B cell (primary cell): Measurements from ENCODE around the gene OPN1SW. TPM values are rescaled to one million over a fixed set of nuclear protein-coding genes. Genes with fewer than 3 reads are reported as not detected.

Source experiments
- ATAC-seq: fragments of 200-7000 bp; cut with Tn5 transposase; one replicate; pipeline ENCODE4 v1.10.0; 2021; ENCODE audit warnings: low read depth, mild to moderate bottlenecking, moderate number of reproducible peaks, moderate library complexity
- CTCF ChIA-PET: fragments of 350-600 bp; sonication (Branson Sonifier 250); formaldehyde crosslinking; loops from one replicate; lab custom pipeline; 2021; ENCODE audit warnings: antibody characterized with exemption, inconsistent platforms; lab: Charles Lee
- POLR2A ChIA-PET: fragments of 350-600 bp; sonication (Branson Sonifier 250); formaldehyde crosslinking; loops from one replicate; lab custom pipeline; 2021; ENCODE audit warnings: antibody characterized with exemption; lab: Charles Lee
- DNase-seq: peaks from one replicate; pipeline ENCODE4 v3.0.0; 2013
- H2AFZ ChIP-seq: 2 replicates; pipeline ENCODE4 v1.6.1; 2012; ENCODE audit warnings: mild to moderate bottlenecking, low read depth, low read length; ENCODE audit not compliant: insufficient read depth, poor library complexity, severe bottlenecking
- H3K27ac ChIP-seq, 2 donors: 1 replicate in 1 of 2; 2 replicates in 1 of 2; pipeline ENCODE4 v1.5.1; 2012 to 2013; ENCODE audit warnings: low read length in 2 of 2, mild to moderate bottlenecking in 2 of 2, moderate library complexity in 1 of 2
- H3K27me3 ChIP-seq, 4 experiments: fragments of 200-600 bp in 1 of 4; sonication (generic) in 1 of 4; replicated peaks in 1 of 4; 1 replicate in 2 of 4; 2 replicates in 2 of 4; pipeline versions ENCODE4 v1.6.1 to v1.7.0; 2013 to 2016; ENCODE audit warnings: low read length in 3 of 4, mild to moderate bottlenecking in 2 of 4, mixed read lengths in 1 of 4, moderate library complexity in 1 of 4; ENCODE audit not compliant: insufficient read depth in 4 of 4, control insufficient read depth in 3 of 4; ENCODE audit errors: control extremely low read depth in 1 of 4
- H3K36me3 ChIP-seq, 2 experiments: replicated peaks in 1 of 2; 1 replicate in 1 of 2; 2 replicates in 1 of 2; pipeline versions ENCODE4 v1.6.1 to v1.7.1; 2013; ENCODE audit warnings: low read length in 1 of 2; ENCODE audit not compliant: insufficient read depth in 2 of 2, control insufficient read depth in 1 of 2; ENCODE audit errors: control extremely low read depth in 1 of 2, extremely low read depth in 1 of 2
- H3K4me1 ChIP-seq, 2 donors: fragments of 200-600 bp in 1 of 2; sonication (generic) in 1 of 2; 1 replicate in 1 of 2; 2 replicates in 1 of 2; pipeline versions ENCODE4 v1.5.1 to v1.6.1; 2013 to 2017; ENCODE audit warnings: low read length in 2 of 2; ENCODE audit not compliant: control insufficient read depth in 2 of 2, insufficient read depth in 2 of 2
- H3K4me2 ChIP-seq: replicated peaks from 2 replicates; pipeline ENCODE3; 2012; ENCODE audit warnings: mild to moderate bottlenecking, low read depth, low read length; ENCODE audit not compliant: poor library complexity, severe bottlenecking
- H3K4me3 ChIP-seq, 5 experiments: fragments of 200-600 bp in 1 of 5; sonication (generic) in 1 of 5; 1 replicate in 3 of 5; 2 replicates in 2 of 5; pipeline versions ENCODE4 v1.5.1 to v1.7.0; 2011 to 2016; ENCODE audit warnings: low read length in 4 of 5, mild to moderate bottlenecking in 4 of 5, low read depth in 2 of 5, control low read depth in 1 of 5, moderate library complexity in 1 of 5; ENCODE audit not compliant: insufficient read depth in 1 of 5; ENCODE audit errors: control extremely low read depth in 1 of 5, extremely low read depth in 1 of 5
- H3K79me2 ChIP-seq: fragments of 200-600 bp; sonication (generic); one replicate; pipeline ENCODE4 v1.6.0; 2016; ENCODE audit warnings: low read length; ENCODE audit not compliant: control insufficient read depth, insufficient read depth
- H3K9ac ChIP-seq: fragments of 200-600 bp; sonication (generic); 2 replicates; pipeline ENCODE4 v1.6.1; 2017; ENCODE audit warnings: mild to moderate bottlenecking, low read length, moderate library complexity
- H3K9me3 ChIP-seq, 3 donors: one replicate each; pipeline versions ENCODE4 v1.6.1 to v1.7.1; 2013; ENCODE audit warnings: low read length in 2 of 3; ENCODE audit not compliant: control insufficient read depth in 2 of 3, insufficient read depth in 1 of 3; ENCODE audit errors: control extremely low read depth in 1 of 3
- H4K20me1 ChIP-seq: 2 replicates; pipeline ENCODE4 v1.6.0; 2012; ENCODE audit warnings: mild to moderate bottlenecking, low read length; ENCODE audit not compliant: insufficient read depth, control insufficient read depth, poor library complexity, severe bottlenecking
- H3K27ac Mint-ChIP-seq: one replicate; pipeline ENCODE4 v1.8.0; 2021; ENCODE audit warnings: mixed read lengths
- H3K27me3 Mint-ChIP-seq: one replicate; pipeline ENCODE4 v1.8.0; 2021; ENCODE audit warnings: mixed read lengths
- H3K4me1 Mint-ChIP-seq: one replicate; pipeline ENCODE4 v1.8.0; 2021; ENCODE audit warnings: mixed read lengths
- H3K4me3 Mint-ChIP-seq: one replicate; pipeline ENCODE4 v1.8.0; 2021; ENCODE audit warnings: mixed read lengths
- H3K9me3 Mint-ChIP-seq: one replicate; pipeline ENCODE4 v1.8.0; 2022; ENCODE audit warnings: mixed read lengths; ENCODE audit not compliant: insufficient read depth
- EZH2 ChIP-seq: IDR thresholded peaks from 2 replicates; pipeline ENCODE4 v1.6.1; 2012; ENCODE audit warnings: borderline replicate concordance, low read depth, mild to moderate bottlenecking, moderate library complexity, low read length; ENCODE audit not compliant: insufficient read depth, poor library complexity, severe bottlenecking
- WGBS: methylation state at CpG from one replicate; pipeline ENCODE4 v1.1.5; 2013; ENCODE audit warnings: missing lambda C conversion rate; ENCODE audit not compliant: insufficient coverage; 5-methylcytosine and 5-hydroxymethylcytosine counted together
- intact Hi-C: fragments of 100-400 bp; cut with micrococcal nuclease; formaldehyde crosslinking; loops from one replicate; pipeline ENCODE4 v1.10.0; 2022
- polyA plus RNA-seq: library from polyadenylated mRNA; depleted of rRNA; stranded (reverse); fragments of >200 nt; gene quantifications from 2 replicates; pipeline ENCODE4 v1.2.3, GENCODE V29; 2012
- total RNA-seq, 2 donors: library from RNA; stranded (reverse); fragments of 120-200 nt in 1 of 2; gene quantifications; 1 replicate in 1 of 2; 2 replicates in 1 of 2; pipeline versions ENCODE4 v1.2.3 to v1.2.4, GENCODE V29; 2013 to 2022
- TF ChIP-seq, protein P1 (sequence below): fragments of 200-600 bp; IDR thresholded peaks from one replicate; pipeline ENCODE4 v1.8.0; 2022; ENCODE audit warnings: antibody characterized with exemption, mild to moderate bottlenecking

The OPN1SW gene
- total and polyA plus RNA-seq, 2 donors (not counting 1 experiment from before 2014, with no cell fraction given) = not detected

GRCh38 chr7:128767475-128768110 is 8.0 kb downstream of the OPN1SW start:
- DNase-seq = no peak
- no peaks in the 10 kb centered on the region for H3K79me2 ChIP-seq
- ChIA-PET POLR2A (no interaction called here), CTCF (interaction anchor here (0.6 to 1.0 kb wide), 2 partner anchors 790 to 1247 kb away, joined by 3 to 4 read pairs; no protein-coding TSS in a partner anchor)
- no peak overlapping the region for H3K27ac ChIP-seq
- no peaks in the 10 kb centered on the region for H3K4me1 Mint-ChIP-seq
- no peak overlapping the region for H3K9ac ChIP-seq
- H3K4me2 ChIP-seq = no peak overlapping the region
- WGBS = 100% methylated on average over 6 of the region's 6 CpGs
- TF ChIP-seq, protein P1, sequence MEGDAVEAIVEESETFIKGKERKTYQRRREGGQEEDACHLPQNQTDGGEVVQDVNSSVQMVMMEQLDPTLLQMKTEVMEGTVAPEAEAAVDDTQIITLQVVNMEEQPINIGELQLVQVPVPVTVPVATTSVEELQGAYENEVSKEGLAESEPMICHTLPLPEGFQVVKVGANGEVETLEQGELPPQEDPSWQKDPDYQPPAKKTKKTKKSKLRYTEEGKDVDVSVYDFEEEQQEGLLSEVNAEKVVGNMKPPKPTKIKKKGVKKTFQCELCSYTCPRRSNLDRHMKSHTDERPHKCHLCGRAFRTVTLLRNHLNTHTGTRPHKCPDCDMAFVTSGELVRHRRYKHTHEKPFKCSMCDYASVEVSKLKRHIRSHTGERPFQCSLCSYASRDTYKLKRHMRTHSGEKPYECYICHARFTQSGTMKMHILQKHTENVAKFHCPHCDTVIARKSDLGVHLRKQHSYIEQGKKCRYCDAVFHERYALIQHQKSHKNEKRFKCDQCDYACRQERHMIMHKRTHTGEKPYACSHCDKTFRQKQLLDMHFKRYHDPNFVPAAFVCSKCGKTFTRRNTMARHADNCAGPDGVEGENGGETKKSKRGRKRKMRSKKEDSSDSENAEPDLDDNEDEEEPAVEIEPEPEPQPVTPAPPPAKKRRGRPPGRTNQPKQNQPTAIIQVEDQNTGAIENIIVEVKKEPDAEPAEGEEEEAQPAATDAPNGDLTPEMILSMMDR = no peak
- TF ChIP-seq EZH2 = no peak
- H3K36me3 ChIP-seq = peaks cover 8 to 63% of the 10 kb centered on the region in 2 experiments
- H3K4me3 Mint-ChIP-seq = no peak overlapping the region
- no peak for ATAC-seq
- H3K4me1 ChIP-seq = no peaks in the 10 kb centered on the region
- intact Hi-C loops = no loop called here
- H3K27me3 ChIP-seq = no peaks in the 10 kb centered on the region
- H3K9me3 Mint-ChIP-seq = no peaks in the 10 kb centered on the region
- H3K4me3 ChIP-seq = no peak overlapping the region
- no peak overlapping the region for H3K27ac Mint-ChIP-seq
- H3K27me3 Mint-ChIP-seq = no peaks in the 10 kb centered on the region
- no peaks in the 10 kb centered on the region for H3K9me3 ChIP-seq
- H2AFZ ChIP-seq = no peak overlapping the region
- H4K20me1 ChIP-seq = no peaks in the 10 kb centered on the region

DNA sequence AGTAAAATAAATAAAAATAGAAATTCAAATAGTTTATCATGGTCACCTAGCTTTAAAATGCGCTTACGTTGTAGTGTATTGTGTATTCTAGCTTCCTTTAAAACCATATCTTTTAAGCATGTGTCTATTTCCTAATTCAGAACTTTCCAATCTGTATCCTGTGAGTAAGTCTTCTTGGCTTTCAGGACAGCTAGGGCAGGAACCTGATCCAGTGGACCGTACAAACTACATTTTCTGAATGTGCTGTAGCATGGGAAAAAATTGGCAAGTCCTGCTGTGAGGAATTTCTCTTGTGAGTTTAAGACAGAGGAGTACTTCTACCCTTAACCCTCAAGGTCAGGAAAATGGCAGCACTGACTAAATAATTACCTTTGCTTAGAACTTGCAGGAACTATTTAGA is 12.1 kb downstream of the OPN1SW start:
- Histone ChIP-seq H4K20me1 (no peaks in the 10 kb centered on the region), H3K9ac (no peak overlapping the region), H3K27me3 (no peaks in the 10 kb centered on the region), H3K79me2 (no peaks in the 10 kb centered on the region), H2AFZ (no peak overlapping the region), H3K27ac (no peak overlapping the region), H3K4me2 (no peak overlapping the region), H3K36me3 (peaks cover 12 to 55% of the 10 kb centered on the region in 2 experiments), H3K4me3 (no peak overlapping the region), H3K9me3 (no peaks in the 10 kb centered on the region), H3K4me1 (no peaks in the 10 kb centered on the region)
- H3K4me1 Mint-ChIP-seq = no peaks in the 10 kb centered on the region
- ChIA-PET POLR2A (no interaction called here), CTCF (no interaction called here)
- H3K4me3 Mint-ChIP-seq = no peak overlapping the region
- no peak overlapping the region for H3K27ac Mint-ChIP-seq
- WGBS = no CpG with 5 or more reads among the region's 3 CpGs
- no peak for ATAC-seq
- no peak for DNase-seq
- intact Hi-C loops = loop anchor here (1.0 kb wide), 1 partner anchor 30 kb away; no protein-coding TSS in a partner anchor
- no peaks in the 10 kb centered on the region for H3K27me3 Mint-ChIP-seq
- no peaks in the 10 kb centered on the region for H3K9me3 Mint-ChIP-seq
- TF ChIP-seq, protein P1 = no peak
- TF ChIP-seq EZH2 = no peak
